Ectodermal cell (in vitro differentiated cells): ENCODE measurements around the gene TUBA4B. TPM values are rescaled to one million over a fixed set of nuclear protein-coding genes. Genes with fewer than 3 reads are reported as not detected.

Experiments used
- H3K27ac ChIP-seq: 2 replicates; pipeline ENCODE4 v1.7.0; 2013; ENCODE audit warnings: mild to moderate bottlenecking, low read depth, low read length; ENCODE audit not compliant: insufficient read depth, poor library complexity, severe bottlenecking
- H3K27me3 ChIP-seq: 2 replicates; pipeline ENCODE4 v1.7.0; 2013; ENCODE audit warnings: mild to moderate bottlenecking, low read length; ENCODE audit not compliant: insufficient read depth, control insufficient read depth, poor library complexity, severe bottlenecking
- H3K36me3 ChIP-seq: one replicate; pipeline ENCODE4 v1.7.0; 2013; ENCODE audit warnings: low read length; ENCODE audit not compliant: control insufficient read depth, insufficient read depth
- H3K4me1 ChIP-seq: one replicate; pipeline ENCODE4 v1.7.0; 2013; ENCODE audit warnings: low read length; ENCODE audit not compliant: control insufficient read depth, insufficient read depth
- H3K4me3 ChIP-seq: 2 replicates; pipeline ENCODE4 v1.7.0; 2013; ENCODE audit warnings: low read depth, low read length, control low read depth; ENCODE audit not compliant: insufficient read depth
- H3K9me3 ChIP-seq: 2 replicates; pipeline ENCODE4 v1.7.0; 2013; ENCODE audit warnings: mild to moderate bottlenecking, low read length, moderate library complexity; ENCODE audit not compliant: control insufficient read depth
- WGBS, 2 experiments: methylation state at CpG; one replicate each; pipeline ENCODE4 v1.1.7; 2013; ENCODE audit warnings: missing lambda C conversion rate in 2 of 2; 5-methylcytosine and 5-hydroxymethylcytosine counted together
- polyA plus RNA-seq, 4 experiments: library from polyadenylated mRNA; stranded (reverse); fragments of 50-300 nt; gene quantifications; one replicate each; pipeline ENCODE4 v1.2.3, GENCODE V29; 2013

TUBA4B gene
- not detected for polyA plus RNA-seq (2013, experiment 1 of 4)
- not detected for polyA plus RNA-seq (2013, experiment 2 of 4)
- not detected for polyA plus RNA-seq (2013, experiment 3 of 4)
- not detected for polyA plus RNA-seq (2013, experiment 4 of 4)

DNA sequence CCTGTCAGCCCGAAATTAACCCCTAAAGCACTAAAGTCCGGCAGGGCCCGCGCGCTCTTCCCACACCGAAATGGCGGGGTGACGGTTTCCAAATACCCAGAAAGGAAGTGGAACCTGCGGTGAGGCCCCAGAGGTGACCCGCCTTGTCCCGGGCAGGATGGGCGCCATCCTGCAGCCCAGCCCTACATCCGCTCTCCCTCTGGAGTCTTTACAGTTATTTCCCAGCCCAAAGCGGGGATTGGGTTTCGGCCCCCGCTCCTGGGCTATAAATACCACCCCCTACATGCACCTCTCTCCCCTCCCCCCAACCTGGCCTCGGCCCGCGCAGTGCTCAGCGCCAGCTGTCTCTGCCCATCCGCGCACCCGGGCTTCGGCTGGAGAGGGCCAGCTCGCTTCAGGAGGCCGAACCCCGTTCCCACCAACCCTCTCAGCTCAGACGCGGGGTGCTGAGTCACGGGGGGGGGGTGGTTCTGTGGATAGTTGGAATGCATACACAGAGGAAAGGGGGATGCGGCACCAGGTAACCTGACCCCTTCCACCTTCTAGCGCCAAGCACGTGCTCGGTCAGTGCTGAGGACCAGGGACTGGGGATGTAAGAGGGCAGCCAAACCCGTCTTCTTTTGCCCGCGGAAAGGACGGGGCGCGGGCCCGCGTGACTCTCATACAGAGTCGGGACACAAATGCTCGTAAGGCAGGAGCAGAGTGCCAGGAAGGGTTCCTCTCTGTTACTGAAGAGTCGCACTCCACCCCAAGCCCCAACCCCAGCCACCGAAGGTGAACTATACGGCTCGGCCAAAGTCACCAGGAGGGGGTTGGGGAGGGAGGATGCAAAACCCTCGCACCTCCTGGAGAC, at the start of gene TUBA4B:
Gene TUBA4B (plus strand): TSS at position 344 of the 853 bp plus-strand sequence. CDS start 165 bp downstream, at position 509.
- Histone ChIP-seq H3K4me1 (peaks cover 14% of the 10 kb centered on the region), H3K4me3 (peak within 1 kb of the TSS; percentile 20), H3K36me3 (no peaks in the 10 kb centered on the region), H3K9me3 (no peaks in the 10 kb centered on the region), H3K27ac (no peak within 1 kb of the TSS), H3K27me3 (peaks cover 62% of the 10 kb centered on the region)
- WGBS, 2 experiments: 1 to 2% methylated on average over 49 of the region's 49 CpGs

DNA sequence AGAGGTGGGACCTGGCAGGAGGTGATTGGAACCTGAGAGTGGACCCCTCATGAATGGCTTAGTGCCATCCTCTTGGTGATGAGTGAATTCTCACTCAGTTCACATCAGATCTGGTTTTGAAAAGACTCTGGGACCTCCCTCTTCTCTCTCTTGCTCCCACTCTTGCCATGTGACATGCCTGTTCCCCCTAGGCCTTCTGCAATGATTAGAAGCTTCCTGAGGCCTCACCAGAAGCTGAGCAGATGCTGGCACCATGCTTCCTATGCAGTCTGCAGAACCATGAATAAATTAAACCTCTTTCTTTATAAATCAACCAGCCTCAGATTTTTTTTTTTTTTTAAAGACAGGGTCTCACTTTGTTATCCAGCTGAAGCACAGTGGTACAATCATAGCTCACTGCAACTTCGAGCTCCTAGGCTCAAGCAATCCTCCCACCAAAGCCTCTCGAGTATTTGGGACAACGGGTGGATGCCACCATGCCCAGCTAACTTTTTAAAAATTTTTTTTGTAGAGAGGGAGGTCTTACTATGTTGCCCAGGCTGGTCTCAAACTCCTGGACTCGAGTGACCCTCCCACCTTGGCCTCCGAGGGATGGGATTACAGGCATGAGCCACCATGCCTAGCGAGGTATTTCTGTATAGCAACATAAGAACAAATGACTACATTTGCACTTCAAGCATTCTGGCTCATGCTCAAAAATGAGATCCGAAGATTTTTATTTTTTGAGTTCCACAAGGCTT, 48.4 kb upstream of the TUBA4B start:
- H3K27ac ChIP-seq: no peak overlapping the region
- H3K36me3 ChIP-seq: peaks cover 4% of the 10 kb centered on the region
- no peaks in the 10 kb centered on the region for H3K9me3 ChIP-seq
- no peaks in the 10 kb centered on the region for H3K27me3 ChIP-seq
- no peak overlapping the region for H3K4me3 ChIP-seq
- no peaks in the 10 kb centered on the region for H3K4me1 ChIP-seq
- 92 to 93% methylated on average over 7 of the region's 7 CpGs for WGBS, 2 experiments

DNA sequence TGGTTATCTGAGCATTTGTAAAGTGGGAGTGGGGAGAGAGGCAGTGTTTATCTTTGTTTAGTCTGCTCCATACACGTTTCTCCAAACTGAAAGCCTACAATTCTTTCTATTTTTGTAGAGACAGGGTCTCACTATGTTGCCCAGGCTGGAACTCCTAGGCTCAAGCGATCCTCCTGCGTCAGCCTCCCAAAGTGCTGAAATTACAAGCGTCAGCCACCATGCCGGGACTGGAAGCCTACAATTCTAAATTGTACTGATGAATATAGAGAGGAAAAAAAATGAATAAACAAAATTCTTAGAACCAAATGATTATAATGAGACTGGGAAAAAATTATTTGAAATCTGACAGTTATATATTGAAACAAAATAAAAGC, 47.9 kb upstream of the TUBA4B start:
- peaks cover 4% of the 10 kb centered on the region for H3K36me3 ChIP-seq
- 80 to 93% methylated on average over 5 of the region's 5 CpGs for WGBS, 2 experiments
- no peaks in the 10 kb centered on the region for H3K27me3 ChIP-seq
- H3K4me3 ChIP-seq: no peak overlapping the region
- no peaks in the 10 kb centered on the region for H3K4me1 ChIP-seq
- no peak overlapping the region for H3K27ac ChIP-seq
- H3K9me3 ChIP-seq: no peaks in the 10 kb centered on the region

DNA sequence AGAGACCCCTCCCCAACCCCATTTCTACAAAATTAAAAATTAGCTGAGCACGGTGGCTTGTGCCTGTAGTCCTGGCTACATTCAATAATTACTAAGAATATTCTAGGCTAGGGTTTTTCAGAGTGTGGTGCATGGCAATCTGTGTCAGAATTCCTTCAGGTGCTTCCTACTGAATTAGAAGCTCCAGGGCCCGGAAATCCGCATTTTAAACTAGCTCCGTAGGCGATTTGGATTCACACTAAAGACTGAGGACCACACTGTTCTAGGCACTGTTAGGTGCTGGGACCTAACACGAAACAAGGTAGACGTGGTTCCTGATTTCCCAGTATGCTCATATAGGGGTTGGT, 47.1 kb upstream of the TUBA4B start:
- whole genome bisulfite sequencing, 2 experiments: 37 to 38% methylated on average over 6 to 7 of the region's 7 CpGs
- H3K4me3 ChIP-seq: peak overlapping the region; percentile 67
- H3K36me3 ChIP-seq: peaks cover 4% of the 10 kb centered on the region
- no peaks in the 10 kb centered on the region for H3K27me3 ChIP-seq
- no peaks in the 10 kb centered on the region for H3K9me3 ChIP-seq
- peak overlapping the region; percentile 87 for H3K27ac ChIP-seq
- H3K4me1 ChIP-seq: no peaks in the 10 kb centered on the region

DNA sequence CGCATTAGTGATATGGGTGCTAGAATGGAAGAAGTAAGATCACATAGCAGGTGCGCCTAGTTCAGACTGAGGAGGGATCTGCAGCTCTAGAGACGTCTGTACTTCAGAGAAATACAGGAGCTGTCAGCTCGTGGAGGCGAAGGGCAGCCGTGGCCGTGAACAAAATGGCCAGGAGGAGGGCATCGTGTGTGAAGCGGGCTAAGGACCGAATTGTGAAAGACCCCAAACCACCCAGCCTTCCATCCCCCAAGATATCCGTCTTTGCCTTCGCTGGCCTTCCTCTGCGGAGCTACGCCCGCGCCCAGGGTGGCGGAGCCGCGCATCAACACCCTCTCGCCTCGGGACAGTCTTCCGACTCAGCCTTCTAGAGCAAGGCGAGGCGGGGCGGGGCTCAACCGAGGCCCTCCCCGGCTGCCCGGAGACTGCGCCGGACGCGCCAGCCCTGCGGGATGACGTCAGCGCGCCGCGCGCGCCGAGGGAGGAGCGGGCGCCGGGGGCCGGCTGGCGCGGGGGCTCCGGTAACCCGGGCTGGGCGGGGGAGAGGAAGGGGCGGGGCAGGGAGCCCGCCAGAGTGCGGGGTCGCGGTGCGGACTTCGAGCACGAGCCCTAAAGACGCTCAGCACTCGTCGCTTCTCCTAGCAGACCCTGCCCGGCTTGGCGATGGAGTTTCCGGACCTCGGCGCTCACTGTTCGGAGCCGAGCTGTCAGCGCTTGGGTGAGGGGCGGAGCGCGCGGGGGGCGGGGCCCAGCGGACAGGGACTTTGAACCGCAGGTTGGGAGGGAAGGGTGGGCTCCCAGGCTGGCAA, 46.5 kb upstream of the TUBA4B start, which contains the start of gene ZFAND2B:
Gene ZFAND2B (plus strand): TSS at position 455 of the 806 bp plus-strand sequence. CDS start 206 bp downstream, at position 661.
- 1% methylated on average over 76 of the region's 76 CpGs for WGBS, 2 experiments

DNA sequence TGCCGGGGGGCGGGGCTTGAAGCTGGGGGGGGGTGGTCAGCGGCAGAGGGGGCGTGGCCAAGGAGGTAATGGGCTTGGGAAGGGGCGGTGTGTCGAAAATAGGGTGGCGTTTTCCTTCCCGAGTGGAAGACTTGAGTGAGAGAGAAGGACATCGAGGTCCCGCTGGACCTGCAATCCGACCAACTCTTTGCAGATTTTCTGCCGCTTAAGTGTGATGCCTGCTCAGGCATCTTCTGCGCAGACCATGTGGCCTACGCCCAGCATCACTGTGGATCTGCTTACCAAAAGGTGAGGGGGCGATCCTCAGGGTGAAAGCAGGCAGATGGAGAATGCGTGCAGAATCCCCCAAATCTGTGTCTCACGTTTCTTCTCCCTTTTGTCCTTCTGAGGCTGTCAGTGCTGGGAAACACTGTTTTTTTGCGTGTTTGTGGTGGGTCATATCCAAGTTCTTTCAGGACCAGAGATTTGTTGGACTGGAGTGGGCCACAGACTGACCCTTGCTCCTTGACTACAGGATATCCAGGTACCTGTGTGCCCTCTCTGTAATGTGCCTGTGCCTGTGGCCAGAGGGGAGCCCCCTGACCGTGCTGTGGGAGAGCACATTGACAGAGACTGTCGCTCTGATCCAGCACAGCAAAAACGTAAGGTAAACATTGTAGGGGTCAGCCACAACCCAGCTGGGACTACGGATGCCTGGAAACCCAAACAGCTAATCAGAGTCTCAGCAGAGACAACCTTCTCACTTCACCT, 45.7 kb upstream of the TUBA4B start:
- WGBS, 2 experiments: 30% methylated on average over 22 of the region's 22 CpGs
- Histone ChIP-seq H3K4me1 (no peaks in the 10 kb centered on the region), H3K9me3 (no peaks in the 10 kb centered on the region), H3K27ac (no peak overlapping the region), H3K27me3 (no peaks in the 10 kb centered on the region), H3K4me3 (peak overlapping the region; percentile 67), H3K36me3 (peaks cover 4% of the 10 kb centered on the region)

More for the DNA sequence above, 46.5 kb upstream of the TUBA4B start, which contains the start of gene ZFAND2B:
- Histone ChIP-seq H3K9me3 (no peaks in the 10 kb centered on the region), H3K27me3 (no peaks in the 10 kb centered on the region), H3K27ac (peak within 1 kb of the TSS; percentile 87), H3K36me3 (peaks cover 4% of the 10 kb centered on the region), H3K4me3 (peak within 1 kb of the TSS; percentile 67), H3K4me1 (no peaks in the 10 kb centered on the region)

DNA sequence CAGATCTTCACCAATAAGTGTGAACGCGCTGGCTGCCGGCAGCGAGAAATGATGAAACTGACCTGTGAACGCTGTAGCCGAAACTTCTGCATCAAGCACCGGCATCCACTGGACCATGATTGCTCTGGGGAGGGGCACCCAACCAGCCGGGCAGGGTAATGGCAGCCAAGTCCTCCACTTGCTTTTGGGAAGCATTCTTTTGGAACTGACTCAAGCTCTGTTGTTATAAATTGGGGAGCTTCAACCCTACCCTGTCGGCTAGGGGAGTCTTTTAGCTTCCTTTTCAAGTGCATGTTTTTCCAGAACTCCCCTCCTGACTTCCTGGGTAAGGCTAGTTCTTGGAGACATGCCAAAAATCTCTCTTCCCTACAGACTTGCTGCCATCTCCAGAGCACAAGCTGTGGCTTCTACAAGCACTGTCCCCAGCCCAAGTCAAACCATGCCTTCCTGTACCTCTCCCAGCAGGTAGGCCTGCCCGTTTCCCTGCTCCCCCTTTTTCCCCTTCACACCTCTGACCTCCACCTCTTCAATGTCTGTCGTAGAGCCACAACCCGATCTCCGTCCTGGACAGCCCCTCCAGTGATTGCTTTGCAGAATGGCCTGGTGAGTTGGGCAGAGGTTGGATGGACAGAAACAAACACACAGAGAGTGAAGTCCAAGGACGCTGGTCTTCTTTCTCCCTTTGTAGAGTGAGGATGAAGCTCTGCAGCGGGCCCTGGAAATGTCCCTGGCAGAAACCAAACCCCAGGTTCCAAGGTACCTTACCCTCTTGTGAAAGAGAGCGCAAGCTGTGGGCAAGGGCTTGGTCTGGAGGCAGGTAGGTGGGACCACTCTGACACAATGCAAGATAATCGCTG, 44.9 kb upstream of the TUBA4B start:
- peaks cover 4% of the 10 kb centered on the region for H3K36me3 ChIP-seq
- peak overlapping the region; percentile 67 for H3K4me3 ChIP-seq
- WGBS, 2 experiments: 93 to 94% methylated on average over 17 of the region's 17 CpGs
- H3K9me3 ChIP-seq: no peaks in the 10 kb centered on the region
- no peaks in the 10 kb centered on the region for H3K27me3 ChIP-seq
- H3K4me1 ChIP-seq: no peaks in the 10 kb centered on the region
- H3K27ac ChIP-seq: no peak overlapping the region

DNA sequence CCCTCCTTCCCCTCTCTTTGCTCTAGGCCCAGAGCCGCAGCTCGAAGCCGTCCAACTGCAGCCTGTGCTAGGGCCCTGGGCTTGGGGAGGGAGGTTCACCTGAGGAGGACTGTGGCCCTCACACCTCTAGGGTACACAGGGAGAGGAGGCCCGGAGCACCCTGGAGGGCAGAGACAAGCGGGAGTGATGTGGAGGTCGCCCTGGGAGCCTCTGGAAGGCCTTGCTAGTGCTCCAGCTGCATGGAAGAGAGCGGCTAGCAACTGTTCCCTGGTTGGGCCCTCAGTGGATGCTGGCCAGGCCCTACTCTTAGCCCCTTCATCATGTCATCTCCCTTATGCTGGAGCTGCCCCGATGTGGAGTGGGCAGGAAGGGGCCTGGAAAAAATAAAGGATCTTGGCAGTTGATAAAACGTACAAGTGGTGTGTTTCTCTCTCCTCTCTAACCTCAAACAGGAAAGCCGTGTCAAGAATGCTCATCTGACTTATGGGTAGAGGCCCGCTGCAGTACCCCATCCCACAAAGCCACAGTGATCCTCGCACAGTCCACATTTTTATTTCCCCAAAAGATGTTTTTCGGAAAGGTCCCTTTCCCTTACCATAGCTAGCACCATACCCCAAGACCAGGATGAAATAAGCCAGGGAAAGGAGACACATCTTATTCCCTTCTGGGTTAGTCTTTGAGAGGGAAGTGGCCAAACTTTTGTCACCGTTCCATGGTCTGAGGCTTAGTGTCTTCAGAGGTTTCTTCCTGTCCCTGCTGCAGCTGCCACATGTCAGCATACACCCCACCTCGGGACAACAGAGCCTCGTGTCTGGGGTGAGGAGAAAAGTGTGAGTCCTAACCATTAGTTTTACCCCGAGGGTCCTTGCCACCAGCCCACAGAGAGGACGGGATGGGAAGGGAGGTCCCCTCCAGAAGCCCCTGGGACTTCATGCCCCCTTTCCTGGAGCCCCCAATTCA, 43.5 kb upstream of the TUBA4B start:
- WGBS, 2 experiments: 91 to 95% methylated on average over 18 of the region's 18 CpGs
- Histone ChIP-seq H3K27me3 (no peaks in the 10 kb centered on the region), H3K4me1 (no peaks in the 10 kb centered on the region), H3K4me3 (no peak overlapping the region), H3K36me3 (peaks cover 4% of the 10 kb centered on the region), H3K9me3 (no peaks in the 10 kb centered on the region), H3K27ac (no peak overlapping the region)
